ENCODE results near the gene NFASC.

The NFASC gene

DNA sequence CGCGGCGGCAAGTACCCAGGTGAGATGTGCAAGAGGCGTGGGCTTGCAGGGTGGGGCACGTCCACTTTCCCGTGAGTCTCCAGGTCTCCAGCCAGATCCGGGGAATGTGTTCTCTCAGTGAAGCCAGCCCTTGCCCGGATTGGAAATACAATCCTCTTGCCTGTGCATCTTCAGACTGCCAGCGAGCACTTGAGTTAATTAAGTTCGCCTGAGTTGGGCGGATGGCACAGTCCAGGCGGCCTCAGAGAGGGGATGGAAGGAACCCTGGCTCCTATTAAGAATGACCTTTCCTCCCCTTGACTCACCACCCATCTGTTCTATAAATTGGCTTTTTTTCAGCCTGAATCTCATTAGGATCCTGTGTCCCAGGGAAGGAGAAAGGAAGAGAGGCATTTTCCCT, 139.0 kb downstream of the NFASC start:
- DNase-seq (ENCODE audit: low spot score): no peak

DNA sequence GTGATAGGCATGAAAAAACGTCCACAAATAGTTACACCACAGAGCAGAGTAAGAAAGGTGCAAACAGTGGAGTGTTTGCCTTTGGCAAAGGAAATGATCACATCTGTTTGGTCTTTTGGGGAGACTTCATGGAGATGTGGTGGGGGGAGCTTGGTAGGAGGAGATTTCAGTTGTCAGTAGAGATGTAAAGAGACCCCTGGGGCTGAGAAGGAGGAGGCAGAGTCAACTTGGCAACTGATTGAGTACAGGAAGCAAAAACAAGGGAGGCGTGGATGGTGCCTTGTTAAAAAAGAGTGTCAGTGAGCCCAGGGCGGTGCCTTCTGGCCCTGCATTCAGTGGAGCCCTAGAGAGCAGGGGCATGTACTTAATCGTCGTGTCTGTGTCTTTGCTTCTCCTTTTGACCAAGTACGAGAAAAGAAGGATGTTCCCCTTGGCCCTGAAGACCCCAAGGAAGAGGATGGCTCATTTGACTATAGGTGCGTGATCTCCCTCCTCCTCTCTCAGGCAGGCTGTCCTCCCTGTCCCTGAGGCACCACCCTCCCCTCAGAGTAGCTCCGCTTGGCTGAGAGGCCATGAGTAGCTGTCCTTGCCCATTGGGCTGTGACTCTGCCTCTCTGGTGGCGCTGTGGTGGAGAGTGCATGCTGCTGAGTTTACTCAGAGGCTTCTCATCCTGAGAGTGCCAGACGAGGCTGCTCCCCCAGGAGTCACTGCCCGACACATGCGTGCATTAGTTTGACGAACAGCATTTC, 141.9 kb downstream of the NFASC start:
- no peak for DNase-seq (ENCODE audit: low spot score)

DNA sequence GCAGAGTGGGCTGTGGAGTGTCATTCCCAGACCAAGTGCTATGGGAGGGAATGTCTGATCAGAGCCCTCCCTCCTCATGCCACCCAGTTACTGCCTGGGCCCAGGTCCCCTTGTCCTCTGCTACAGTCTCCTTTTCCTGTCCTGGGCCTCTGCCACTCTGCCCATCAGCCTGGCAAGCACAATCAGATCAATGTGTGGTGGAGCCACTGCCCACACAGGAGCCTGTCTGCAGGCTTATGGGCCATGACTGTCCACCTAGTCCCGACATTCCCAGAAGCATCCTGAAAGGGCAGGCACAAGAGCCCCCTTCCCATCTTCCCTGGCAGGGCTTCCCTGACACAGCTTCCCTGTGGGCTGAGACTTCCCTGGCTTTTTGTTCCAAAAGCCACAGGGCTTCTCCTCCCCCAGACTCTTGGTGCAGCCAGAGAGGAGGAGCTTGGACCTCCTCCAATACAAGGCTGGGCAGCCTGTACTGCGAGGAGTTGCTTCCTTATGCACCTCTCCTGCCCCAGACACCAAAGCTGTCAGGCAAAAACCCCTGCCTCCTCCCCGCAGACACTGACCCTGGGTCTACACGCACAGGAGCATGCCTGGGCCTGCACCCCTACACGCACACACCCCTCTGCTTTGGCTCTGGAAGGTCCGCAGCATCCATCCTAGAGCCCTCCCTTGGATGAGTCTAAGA, 143.2 kb downstream of the NFASC start:
- DNase-seq (ENCODE audit: low spot score): no peak

DNA sequence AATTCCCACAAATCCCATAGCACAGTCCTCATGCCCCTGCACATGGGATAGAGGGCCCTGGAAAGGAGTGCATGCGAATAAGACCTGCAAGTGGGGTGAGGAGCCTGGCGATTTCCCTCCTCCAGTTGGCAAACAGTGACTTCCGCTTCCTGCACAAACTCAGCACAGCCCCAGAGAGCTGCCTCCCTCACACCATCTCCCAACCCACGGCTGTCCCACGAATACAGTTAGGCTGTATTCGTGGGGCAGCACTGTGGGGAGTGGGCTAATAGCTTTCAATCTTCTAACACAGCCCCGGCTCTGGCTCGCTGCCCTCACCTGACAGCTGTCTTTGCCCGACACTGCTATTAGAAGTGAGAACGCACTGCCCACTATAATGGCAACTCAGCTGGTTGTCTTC, 144.1 kb downstream of the NFASC start:
- no peak for DNase-seq (ENCODE audit: low spot score)

DNA sequence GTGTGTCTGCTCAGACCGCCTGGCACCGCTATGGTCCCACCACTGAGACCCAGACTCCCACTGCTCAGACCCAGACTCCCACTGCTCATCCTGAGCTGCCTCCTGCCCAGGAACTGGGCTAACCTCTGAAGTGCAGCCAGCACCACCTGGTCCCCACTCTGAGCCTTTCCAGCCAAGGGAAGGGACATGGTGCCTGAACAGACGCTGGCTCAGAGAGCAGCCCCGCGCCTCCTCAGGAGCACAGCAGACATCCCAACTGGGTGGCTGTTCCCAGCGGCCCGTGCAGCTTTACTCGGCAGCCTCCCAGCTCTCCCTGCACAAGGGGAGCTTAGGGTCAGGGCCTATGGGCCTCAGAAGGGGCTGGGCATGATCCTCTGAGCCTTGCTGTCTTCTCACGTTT, 144.6 kb downstream of the NFASC start:
- DNase-seq (ENCODE audit: low spot score): no peak

DNA sequence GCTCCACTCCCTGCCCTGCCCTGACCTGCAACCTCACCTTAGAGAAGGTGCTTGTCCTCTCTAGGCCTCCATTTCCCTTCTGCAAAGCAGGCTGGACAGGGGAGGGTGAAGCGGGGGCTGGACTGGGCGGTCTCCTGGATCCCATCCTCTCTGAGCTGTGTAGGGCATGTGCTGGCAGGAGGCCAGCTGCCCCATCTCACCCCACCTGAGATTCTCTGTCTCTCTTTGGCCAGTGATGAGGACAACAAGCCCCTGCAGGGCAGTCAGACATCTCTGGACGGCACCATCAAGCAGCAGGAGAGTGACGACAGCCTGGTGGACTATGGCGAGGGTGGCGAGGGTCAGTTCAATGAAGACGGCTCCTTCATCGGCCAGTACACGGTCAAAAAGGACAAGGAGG, 145.4 kb downstream of the NFASC start:
- no peak for DNase-seq (ENCODE audit: low spot score)

DNA sequence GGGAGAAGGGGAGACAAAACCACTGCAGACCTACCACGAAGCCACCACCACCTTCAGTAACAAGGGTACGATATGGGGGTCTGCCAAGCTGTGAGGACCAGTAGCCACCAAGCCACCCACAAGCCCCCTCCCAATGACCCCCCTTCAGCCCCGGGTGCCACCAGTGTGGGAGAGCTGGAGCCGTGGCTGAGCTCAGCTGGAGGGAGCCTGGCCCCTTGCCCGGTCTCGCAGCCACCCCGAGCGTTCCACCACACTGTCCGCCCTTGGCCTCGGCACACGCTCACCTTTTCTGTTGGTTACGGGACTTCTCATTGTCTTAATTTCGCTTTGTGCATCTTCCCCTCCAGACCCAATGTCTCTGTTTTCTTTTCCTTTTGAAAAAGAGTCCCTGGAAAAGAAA, 145.9 kb downstream of the NFASC start:
- DNase-seq (ENCODE audit: low spot score): no peak

DNA sequence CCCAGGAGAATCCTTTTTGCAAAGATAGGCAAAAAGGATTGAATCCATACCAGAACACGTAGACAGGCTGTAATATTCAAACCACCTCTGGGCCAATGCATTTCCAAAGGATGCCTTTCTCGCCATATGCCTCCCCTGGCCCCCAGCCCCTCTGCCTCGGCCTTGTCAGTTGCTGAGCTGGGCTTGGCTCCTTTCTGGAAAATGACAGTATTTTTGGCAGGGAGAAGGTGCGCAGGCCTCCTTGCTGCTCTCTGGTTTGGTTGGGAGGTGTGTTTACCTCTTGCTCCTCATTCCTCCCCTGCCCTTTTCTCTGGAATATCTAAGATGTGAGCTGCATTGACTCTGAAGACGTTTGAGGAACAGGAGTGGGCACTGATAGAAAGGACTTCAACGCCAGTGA, 146.3 kb downstream of the NFASC start:
- DNase-seq (ENCODE audit: low spot score): no peak

DNA sequence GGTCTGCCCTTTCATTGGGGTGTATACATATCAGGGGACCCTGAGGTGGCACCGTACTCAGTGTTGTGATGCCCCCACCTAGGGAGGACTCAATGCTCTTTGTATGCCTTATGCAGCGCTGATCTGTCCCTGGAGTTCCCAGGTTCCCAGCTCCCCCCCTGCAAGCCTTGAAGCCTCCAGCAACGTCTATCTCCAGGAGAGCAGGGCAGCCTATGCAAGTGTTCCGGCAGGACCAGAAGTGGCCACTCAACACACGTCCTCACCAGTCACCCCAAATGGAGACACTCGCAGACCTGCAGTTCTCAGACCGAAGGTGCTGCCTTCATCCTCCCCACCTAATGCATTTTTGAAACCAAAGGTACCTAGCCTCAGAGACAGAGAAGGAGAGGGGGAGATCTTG, 147.1 kb downstream of the NFASC start:
- DNase-seq (ENCODE audit: low spot score): no peak

DNA sequence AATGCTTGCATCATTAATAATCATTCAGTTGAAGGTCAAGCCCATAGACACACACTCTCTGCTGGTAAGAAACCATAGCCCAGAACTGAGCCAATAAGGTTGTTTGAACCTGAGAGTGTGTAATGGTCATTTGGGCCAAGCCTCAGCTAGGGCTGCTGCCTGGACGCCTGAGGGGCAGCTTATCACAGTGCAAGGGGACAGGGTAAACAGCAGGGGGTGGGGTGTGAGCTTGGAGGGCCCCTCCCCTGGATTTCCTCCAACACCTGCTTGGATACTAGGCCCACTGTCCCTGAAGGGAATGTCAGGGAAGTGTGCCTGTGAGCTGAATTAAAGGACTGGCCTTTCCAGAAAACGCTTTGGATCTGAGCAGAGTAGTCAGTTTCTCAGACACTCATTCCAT, 147.7 kb downstream of the NFASC start:
- no peak for DNase-seq (ENCODE audit: low spot score)

DNA sequence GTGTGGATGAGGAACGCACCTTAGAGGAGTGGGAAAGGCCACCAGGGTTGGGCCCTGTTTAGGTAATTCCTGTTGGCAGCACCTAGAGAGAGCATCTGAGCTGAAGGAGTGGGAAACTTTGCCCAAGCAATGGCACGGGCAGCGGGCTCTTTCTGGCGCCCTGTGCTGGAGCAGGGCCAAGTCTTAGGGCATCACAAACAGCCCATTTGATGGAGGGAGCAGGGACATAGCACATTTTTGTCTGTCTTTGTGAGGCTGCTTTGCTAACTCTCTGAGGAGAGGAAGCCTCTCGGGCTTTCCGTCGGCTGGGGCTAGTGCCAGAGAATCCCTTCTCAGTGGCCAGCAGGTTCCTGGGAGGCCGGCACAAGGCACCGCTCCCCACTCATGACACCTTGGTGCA, 149.8 kb downstream of the NFASC start:
- no peak for DNase-seq (ENCODE audit: low spot score)

DNA sequence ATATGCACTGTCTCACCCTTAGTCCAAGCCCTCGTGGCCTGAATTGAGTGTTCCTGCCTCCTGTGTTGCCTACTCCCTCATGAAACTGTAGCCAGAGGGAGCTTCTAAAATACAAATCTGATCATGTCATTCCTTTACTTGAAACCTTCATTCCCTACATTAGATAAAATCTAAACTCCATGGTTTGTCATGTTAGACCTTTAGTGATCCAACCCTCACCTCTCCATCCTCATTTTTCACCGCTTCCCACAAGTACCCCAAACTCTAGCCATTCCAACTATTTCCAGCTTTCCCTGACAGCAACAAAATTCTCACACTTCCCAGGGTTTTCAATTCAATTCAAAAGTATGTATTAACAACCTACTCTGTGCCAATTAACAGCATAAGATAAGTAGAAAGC, 154.0 kb downstream of the NFASC start:
- DNase-seq (ENCODE audit: low spot score): no peak

DNA sequence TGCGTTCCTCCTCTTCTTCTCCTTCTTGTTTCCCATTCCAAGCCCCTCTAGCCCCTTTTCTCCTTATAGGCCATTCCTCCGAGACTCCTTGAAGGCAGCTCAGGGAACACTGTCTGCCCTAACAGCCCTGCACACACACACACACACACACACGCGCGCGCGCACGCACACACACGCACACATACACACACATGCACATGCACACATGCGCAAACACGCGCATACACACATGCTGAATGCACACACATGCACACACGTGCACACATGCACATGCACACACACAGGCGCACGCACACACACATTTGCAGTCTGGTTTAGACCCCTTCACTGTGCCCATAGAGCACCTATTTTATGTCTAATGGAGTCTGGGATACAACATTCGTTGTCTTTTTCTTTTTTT, 154.6 kb downstream of the NFASC start:
- DNase-seq (ENCODE audit: low spot score): no peak

DNA sequence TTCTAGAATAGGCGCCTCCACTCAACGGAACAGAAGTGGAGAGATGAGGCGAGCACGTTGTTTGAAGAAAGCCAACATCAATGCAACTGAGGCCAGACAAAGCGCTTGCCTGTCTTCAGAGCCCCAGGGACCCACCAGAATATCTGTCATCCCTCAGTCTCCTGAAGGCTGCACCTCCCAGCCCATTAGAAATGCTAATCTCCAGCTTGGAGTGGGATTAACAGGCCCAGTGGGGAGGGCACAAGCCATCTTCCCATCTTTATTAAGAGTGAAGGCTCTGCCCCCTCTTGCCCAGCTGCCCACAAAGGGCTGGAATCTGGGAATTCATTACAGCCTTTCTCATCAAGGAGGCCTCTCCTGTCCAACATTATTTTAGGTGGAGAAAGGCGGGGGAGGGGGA, 155.5 kb downstream of the NFASC start:
- no peak for DNase-seq (ENCODE audit: low spot score)

DNA sequence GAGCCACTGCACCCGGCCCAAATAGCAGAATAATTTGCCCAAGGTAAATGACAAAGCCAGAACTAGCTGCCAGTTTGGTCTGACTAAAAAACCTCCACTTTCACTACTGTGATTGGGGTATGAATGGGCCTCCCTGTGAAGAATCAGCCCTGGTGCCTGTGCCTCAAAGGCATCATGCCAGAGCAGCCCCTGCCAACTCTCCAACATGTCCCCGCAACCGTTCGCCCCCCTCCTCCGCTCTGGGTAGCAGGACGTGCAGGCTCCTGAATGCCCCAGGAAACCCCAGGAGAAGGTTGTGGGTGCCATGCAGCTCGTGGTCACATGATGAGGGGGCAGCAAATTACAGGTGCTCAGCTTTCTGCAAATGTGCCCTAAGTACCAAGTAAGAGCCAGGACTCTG, 157.7 kb downstream of the NFASC start:
- DNase-seq (ENCODE audit: low spot score): no peak

DNA sequence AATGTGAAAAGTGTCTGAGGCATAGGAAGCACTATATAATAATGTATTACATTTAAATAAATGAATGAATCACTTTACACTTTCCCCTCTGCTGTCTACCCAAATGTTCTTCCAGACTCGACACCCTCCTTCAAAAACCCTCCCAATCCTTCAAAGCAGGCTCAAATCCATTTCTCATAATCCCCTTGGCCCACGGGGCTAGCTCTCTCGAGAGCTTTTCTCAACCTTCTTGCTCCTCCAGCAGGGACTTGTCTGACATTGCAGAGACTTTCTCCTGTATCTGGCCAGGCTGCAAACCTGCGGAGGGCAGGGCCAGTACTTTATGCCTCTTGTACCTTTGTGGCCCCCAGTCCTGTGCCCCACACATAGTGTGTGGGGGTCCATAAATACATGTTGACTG, 158.3 kb downstream of the NFASC start:
- no peak for DNase-seq (ENCODE audit: low spot score)

DNA sequence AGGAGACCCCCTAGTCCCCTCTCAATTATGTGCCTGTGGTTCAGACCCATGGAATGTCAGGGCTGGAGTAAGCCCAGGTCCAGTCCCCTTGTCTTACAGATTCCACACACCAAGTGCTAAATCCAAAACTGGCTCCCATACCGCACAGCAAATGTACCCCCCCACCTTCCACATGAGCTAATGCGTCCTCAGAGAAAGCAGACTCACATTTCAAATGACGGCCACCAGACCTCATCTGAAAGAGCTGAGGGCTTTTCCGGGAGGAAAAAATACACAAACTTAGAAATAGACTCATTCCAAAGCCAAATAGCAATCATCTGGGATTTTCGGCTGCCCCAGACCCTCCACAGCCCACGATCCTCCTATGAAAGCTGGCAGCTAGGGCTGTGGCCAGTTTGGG, 159.6 kb downstream of the NFASC start:
- no peak for DNase-seq (ENCODE audit: low spot score)

DNA sequence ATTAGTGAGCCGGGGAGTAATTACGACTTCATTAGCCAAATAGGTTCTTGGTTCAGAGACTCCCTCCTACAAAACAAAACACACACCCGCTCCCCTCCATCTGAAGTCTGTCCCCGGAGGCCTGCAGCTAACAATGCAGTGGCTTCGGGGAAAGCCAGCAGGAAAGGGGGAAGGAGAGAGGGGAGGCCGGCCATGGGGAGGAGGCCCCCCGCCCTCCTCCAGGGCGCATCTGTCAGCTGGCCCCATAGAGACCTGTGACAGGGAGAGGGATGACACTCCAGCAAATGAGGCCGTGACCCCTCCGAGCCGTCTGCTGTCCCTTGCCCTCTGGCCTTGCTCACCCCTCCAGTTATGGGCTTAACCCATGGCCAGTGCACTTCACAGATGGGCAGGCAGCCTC, 160.2 kb downstream of the NFASC start:
- no peak for DNase-seq (ENCODE audit: low spot score)

DNA sequence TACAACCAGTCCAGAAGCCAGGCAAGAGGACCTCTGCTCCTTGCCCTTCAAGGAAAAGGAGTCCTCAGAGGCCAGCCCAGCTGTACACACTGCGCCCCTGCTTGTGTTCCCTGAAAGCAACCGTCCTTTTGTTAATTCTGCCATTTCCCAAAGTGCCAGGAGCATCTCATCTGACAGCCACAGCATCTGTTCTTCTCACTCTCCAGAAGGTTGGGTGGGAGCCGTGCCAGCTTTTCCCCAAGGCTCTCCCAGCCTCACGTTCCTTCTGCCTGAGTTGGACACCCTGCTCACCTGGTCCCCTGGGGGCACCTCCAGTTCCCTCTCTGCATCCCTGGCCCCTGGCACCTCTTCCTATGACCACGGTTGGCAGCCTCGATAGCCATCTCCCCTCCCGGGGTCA, 161.8 kb downstream of the NFASC start:
- DNase-seq (ENCODE audit: low spot score): no peak

DNA sequence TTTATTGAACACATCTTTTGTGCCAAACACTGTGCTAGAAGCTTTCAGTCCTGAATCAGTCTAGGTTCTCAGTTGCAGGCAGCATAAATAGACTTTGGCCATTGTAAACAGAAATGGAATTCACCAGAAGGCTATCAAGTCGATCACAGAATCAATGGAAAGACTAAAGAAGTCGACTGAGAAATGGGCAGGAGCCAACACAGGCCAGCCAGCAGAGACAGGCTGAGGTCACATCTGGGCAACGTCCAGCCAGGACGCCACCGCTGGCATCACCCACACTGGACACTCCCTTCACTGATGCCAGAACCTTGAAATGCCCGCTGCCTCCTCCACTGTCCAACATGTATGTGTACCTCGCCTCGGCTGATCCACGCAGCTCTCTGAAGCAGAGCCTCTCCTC, 166.9 kb downstream of the NFASC start:
- DNase-seq (ENCODE audit: low spot score): no peak

DNA sequence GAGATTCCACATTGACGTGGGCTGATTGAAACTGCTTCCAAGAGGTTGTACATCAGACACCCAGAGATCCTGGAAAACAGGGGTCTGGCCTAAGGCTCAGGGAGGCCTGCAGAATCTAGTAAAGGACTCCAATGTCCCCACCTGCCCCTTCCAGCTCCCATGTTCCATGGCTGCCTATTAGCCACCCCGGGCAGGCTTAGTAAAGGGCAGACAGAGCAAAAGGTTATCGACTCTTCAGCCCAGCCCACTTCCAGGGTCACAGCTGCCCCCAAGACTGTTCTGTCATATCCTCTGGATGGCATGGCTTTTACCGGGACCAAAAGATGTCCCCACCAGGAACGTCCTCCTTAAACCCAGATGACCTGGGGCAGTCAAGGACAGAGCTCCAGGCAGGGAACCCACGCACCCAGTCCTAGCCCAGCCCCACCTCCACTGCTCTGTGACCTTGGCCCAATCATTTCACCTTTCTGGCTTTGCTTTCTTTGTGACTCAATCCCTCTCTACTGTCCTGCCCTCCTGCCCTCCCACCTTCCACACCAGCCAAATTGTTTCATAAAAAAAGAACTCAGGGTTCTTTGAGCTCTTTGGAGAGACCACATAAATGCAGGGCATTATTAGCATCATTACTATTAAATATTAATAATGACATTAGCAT, 167.6 kb downstream of the NFASC start:
- no peak for DNase-seq (ENCODE audit: low spot score)

DNA sequence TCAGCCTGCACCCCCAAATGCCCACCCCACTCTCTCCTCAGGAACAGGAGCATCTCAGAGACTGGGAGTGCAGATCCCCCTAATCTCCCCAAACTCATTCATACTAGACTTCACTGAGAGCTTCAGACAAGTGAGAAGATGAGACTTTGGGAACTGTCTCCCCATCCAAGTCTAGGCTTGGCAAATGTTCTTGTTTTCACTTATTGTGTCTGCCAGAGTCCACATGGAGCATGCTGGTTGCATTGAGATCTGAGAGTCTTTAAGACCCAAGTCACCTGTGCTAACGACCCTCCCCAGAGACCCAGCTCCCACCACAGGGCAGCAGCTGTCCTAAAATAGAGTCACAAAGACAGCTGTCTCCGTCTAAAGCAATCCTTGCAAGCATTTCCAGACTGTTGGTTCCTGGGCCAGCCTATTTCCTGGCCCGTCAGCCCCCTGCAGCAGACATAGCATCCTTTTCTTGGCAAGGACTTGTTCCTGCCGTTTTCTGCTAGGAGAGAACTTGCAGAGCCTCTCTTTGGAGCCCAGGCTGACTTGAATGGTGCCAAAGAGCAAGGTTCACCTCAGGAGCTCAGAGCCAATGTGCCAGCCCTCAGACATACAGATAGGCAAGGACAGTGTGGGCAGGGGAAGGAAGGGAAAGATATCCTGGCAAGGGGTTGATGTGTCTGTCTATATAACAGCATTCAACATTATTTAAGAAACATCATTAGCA, 170.5 kb downstream of the NFASC start:
- no peak for DNase-seq (ENCODE audit: low spot score)

Measured in kidney capillary endothelial cell (primary cell).